Activated T-helper 1 cell treated with Interleukin-2 at 50 U/mL for 16 hours (primary cell): ENCODE measurements around the gene HCN2.

Source experiments
- DNase-seq: peaks from one replicate; pipeline ENCODE4 v3.0.0-alpha.2; 2020; ENCODE audit warnings: low read depth

HCN2 gene

DNA sequence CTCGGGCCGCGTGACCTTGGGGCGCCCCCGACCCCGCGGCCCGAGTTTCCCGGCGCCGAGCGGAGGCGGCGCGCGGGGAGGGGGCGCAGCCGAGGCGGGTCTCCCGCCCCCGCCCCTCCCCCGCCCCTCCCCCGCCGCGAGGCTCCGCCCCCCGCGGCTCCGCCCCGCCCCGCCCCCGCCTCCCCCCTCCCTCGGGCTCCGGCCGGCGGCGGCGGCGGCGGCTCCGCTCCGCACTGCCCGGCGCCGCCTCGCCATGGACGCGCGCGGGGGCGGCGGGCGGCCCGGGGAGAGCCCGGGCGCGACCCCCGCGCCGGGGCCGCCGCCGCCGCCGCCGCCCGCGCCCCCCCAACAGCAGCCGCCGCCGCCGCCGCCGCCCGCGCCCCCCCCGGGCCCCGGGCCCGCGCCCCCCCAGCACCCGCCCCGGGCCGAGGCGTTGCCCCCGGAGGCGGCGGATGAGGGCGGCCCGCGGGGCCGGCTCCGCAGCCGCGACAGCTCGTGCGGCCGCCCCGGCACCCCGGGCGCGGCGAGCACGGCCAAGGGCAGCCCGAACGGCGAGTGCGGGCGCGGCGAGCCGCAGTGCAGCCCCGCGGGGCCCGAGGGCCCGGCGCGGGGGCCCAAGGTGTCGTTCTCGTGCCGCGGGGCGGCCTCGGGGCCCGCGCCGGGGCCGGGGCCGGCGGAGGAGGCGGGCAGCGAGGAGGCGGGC is at the start of gene HCN2:
HCN2 (plus strand) TSS at position 189 of the 703 bp plus-strand sequence; CDS start at position 254, 65 bp downstream.
- DNase-seq = no peak

DNA sequence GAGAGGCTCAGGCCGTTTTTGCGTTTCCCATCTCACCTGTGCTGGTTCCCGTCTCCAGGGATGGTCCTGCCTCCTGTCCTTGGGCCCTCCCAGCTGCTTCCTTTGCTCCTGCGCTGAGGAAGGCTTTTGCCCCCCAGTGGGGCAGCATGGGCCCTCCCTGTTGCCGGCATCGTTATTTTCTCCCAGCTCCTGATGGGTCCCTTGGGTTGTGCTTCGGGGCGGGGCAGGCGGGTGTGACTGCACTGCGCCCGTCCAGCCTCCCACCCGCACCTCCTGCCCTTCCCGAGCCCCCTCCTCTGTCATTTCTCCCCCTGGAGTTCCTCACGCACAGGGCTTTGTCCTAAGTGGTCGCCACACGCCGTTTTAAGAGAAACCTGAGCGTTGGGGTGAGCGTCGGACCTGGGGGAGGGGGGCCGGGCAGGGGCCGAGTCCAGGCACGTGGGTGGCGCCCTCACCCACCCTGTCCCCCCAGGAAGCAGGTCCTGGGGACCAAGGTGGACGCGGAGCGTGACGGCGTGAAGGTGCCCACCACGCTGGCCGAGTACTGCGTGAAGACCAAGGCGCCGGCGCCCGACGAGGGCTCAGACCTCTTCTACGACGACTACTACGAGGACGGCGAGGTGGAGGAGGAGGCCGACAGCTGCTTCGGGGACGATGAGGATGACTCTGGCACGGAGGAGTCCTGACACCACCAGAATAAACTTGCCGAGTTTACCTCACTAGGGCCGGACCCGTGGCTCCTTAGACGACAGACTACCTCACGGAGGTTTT is 48.6 kb upstream of the HCN2 start:
- no peak for DNase-seq

DNA sequence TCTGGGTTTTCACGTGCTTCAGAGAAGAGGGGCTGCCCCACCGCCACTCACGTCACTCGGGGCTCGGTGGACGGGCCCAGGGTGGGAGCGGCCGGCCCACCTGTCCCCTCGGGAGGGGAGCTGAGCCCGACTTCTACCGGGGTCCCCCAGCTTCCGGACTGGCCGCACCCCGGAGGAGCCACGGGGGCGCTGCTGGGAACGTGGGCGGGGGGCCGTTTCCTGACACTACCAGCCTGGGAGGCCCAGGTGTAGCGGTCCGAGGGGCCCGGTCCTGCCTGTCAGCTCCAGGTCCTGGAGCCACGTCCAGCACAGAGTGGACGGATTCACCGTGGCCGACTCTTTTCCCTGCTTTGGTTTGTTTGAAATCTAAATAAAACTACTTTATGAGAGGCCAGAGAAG is 48.0 kb upstream of the HCN2 start:
- no peak for DNase-seq

DNA sequence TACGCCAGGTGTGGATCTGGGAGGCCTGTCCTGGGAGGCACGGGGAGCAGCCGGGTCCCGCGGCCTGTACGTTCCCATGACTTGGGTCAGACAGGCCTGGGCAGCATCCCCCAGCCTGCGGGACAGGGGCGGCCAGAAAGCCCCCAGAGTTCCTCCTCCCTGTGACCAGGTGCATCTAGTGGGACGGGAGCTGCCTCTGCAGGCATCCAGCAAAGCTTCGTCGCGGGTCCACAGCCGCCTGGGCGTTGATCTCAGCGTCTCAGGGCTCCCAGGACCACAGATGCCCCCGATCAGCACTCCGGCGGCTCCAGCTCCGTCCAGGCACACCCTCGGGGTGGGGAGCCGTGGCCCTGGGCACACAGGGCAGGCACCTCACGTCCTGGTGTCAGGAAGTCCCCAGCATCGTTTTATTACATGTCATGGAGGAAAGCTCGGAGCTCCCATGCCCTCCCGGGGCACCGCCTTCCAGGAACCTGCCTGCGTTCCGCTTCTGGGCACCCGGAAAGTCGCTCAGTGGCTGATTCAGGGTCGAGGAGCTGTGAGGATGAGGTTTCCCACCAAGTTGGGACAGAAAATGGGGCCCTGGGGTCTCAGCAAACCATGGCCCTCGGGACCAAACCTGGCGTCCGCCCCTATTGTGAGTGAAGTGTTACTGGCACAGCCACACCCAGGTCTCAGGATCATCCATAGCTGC is 47.4 kb upstream of the HCN2 start:
- no peak for DNase-seq

DNA sequence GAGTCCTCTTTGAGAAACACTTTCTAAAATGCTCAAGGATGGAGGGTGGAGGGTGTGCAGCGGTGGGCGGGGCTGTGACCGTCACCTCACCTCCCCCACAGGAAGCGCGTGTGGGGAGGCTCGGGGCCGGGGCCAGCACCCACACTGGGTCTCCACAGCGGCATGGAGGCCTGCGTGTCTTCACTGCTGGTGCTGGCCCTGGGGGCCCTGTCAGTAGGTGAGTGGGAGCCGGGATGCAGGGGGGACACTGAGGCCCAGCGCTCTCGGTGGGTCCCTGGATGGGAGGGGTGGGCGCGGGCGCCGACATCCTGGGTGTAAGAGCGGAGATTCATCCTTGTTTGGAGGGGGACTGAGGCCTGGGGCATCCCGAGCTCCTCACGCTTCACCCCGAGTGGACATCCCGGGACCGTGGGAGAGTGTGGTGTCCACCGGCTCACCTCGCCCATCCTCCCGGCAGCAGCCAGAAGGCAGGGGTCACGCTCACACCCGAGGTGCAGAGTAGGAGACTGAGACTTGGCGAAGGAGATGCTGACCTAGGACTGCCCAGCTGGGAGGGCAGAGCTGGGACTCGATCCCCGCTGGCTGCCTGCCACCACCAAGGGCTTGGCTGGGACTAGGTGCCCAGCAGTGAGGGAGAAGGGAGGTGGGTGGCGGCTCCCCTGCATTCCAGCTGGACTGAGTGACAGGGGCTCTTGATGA is 45.6 kb upstream of the HCN2 start, which contains the start of gene GZMM:
GZMM (plus strand) TSS at position 144 of the 699 bp plus-strand sequence; CDS start at position 163, 19 bp downstream.
- DNase-seq = peak; percentile 70

DNA sequence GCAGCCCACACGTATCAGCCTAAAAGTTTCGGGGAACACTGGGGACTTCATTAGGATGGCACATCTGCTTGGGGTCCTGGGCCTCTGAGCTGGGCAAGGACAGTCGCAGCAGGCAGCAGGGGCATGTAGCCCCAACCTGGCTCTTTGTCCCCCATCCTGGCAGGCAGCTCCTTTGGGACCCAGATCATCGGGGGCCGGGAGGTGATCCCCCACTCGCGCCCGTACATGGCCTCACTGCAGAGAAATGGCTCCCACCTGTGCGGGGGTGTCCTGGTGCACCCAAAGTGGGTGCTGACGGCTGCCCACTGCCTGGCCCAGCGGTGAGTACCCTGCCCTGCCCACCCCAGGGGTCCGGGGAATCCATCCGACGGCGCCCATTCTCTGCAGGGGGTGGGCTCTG is 42.6 kb upstream of the HCN2 start:
- DNase-seq = no peak

DNA sequence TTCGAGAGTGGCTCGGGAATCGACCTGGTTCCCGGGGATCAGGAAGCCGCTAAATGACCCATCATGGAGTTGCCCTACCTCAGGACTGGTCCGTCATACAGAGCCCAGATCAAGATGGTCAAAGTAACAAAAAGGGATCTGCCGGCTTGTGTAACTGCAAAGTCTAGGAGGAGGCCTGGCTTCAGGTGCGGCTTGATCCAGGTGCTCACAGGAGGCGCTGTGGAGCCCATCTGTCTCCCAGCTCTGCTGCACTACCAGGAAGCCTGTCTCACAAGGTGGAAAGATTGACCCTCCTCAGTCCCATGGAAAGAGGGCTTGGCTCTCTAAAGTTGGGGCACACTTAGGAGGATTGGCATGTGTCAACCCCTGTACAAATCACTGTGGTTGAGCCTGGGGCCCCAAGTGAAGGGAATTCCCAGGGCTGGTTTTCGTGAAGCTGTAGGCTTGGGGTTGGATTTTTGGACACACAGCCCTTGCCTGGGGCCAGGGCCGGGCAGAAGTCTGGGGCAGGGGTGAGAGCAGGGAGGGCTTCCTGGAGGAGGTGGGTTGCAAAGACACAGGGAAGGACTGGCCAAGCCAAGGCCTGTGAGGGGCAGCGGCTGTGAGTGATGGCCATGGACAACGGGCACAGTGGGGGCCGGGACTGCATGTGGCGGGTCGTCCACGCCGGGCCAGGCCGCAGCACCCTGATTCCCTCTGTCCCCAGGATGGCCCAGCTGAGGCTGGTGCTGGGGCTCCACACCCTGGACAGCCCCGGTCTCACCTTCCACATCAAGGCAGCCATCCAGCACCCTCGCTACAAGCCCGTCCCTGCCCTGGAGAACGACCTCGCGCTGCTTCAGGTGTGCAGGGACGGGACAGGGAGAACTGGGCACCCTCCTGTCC is 41.6 kb upstream of the HCN2 start:
- DNase-seq = no peak

DNA sequence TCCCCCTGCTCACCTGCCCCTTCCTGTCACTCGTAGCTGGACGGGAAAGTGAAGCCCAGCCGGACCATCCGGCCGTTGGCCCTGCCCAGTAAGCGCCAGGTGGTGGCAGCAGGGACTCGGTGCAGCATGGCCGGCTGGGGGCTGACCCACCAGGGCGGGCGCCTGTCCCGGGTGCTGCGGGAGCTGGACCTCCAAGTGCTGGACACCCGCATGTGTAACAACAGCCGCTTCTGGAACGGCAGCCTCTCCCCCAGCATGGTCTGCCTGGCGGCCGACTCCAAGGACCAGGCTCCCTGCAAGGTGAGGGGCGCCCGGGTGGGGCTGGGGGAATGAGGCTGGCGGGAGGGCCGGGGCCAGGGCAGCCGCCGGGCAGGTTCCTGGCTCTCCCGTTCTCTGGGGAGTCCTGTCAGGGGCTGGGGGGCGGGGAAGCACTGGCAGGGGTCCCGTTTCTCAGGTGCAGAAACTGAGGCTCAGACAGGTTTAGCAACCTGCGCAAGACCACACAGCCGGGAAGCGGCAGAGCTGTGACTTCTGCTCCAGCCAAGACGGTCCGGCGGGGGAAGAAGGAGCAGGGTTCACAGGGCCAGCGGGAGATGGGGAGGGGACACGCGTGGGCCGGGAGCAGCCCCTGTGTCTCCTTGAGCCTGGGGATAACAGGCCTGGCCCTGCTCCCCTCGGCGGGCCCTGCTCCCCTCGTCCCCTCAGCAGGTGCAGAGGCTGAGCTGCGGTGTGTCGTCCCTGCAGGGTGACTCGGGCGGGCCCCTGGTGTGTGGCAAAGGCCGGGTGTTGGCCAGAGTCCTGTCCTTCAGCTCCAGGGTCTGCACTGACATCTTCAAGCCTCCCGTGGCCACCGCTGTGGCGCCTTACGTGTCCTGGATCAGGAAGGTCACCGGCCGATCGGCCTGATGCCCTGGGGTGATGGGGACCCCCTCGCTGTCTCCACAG is 40.5 kb upstream of the HCN2 start:
- no peak for DNase-seq

DNA sequence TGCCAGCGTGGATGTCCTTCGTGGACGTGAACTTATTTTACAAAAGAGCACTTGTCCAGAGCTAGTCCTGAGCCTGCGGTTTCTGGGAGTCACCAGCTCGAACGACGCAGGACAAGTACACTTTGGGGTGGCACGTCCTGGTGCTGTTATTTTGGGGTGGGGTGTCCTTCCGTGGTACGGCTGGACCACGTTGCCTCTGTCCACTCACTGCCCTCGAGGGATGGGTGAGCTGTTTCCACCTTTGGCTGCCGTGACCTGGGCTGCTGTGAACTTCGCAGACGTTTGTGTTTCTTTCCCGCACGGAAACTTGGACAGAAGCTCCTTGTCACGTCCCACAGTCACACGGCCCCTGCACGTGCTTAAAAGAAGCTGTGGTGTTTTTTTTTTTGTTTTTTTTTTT is 34.9 kb upstream of the HCN2 start:
- DNase-seq = no peak

DNA sequence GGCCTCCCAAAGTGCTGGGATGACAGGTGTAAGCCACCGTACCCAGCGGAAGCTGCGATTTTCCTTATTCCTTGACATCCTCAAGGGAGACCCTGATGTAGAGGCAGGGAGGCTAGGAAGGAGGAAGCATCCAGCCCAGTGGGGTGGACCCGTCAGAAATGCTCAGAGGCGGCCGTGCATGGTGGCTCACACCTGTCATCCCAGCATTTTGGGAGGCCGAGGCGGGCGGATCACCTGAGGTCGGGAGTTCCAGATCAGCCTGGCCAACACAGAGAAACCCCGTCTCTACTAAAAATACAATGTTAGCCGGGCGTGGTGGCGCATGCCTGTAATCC is 34.2 kb upstream of the HCN2 start:
- DNase-seq = no peak

DNA sequence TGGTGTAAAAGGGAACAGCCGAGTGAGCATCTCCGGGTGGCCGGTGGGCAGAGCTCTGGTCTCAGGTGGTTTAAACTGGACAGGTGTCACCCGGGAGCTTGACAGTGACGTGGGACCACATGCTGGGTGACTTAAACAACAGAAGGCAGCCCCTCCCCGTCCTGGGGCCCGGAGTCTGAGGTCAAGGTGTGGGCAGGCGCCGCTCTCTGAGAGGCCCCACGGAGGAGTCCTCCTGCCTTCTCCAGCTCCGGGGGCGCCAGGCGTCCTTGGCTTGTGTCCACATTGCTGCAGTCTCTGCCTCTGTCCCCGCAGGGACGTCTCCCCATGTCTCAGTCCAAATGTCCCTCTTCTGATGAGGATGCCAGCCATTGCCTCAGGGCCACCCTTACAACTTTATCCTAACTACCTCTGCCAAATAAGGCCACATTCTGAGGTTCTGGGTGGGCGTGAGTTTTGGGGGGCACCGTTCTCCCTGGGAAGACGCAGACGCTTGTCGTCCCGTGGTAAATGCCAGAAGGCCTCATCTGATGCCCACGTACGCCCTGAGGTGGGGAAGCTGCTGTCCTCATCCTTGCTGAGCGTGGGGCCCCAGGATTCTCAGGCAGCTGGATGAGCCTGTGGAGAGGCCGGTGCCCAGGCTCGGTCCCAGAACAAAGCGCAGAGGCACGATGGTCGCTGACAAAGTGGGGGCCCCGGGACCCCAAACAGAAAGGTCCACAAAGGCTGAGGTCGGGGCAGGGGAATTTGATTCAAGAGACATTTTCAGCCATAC is 32.9 kb upstream of the HCN2 start:
- no peak for DNase-seq

DNA sequence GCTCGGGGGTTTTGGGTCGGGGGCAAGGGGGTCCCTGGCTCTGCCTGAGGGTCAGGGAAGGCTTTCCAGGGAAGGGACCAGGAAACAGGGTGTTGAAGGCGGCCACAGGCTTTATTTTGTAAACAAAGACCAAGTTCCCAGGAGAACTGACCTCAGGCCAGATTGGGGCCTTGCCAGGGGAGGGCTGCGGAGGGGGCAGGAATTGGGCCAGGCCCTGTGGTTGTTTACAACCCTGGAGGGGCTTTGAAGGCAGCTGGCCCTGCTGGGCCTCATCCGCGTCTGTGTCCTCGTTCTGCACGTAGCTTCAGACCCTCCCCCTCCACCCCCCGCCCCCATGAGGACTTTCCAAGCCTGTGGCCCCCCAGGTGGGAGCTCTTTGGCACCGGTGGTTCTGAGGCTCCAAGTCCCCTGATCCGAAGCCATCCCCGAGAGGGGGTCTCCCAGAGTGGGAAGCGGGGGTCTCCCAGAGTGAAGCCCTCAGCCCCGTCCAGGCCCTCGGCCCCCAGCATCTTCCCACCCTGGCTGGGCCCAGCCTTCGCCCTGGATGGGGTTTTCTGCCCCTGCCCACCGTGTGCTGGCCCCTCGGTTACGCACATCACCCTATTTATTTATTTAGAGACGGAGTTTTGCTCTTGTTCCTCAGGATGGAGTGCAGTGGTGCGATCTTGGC is 30.8 kb upstream of the HCN2 start:
- DNase-seq = no peak

DNA sequence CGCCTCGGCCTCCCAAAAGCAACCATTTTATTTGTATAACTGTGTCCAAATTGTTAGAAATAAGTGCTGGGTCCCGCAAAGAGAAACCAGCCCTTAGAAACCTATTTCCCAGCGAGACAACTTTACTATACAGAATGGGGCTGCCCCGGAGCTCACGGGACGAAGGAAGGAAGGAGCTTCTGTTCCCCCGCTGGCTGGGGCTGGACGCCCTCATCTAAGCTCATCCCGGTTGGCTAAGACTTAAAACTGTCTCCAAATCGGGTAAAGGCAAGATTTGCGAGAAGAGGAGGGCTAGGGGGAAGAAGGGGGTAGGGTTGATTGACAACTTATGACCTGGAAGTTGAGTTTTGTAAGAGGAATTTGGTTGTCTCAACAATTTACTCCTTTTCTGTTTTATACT is 29.6 kb upstream of the HCN2 start:
- no peak for DNase-seq

DNA sequence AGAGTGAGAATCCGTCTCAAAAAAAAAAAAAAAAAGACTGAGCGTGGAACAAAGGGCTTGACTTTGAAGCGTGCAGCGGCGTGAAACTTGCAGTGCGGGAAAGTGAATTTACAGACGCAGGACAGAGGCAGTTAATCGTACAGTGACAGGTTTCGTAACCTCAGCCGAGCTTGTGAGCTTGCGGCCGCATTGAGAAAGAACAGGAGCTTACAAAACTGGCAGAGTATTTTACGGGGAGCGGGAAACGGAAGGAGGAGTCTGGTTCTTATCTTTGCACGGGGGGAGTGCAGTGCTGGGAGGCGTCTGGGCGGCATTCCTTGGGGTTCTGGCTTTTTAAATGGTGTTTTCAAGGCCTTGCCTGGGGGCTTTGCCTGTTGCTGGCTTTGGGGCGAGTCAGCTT is 23.3 kb upstream of the HCN2 start:
- no peak for DNase-seq

DNA sequence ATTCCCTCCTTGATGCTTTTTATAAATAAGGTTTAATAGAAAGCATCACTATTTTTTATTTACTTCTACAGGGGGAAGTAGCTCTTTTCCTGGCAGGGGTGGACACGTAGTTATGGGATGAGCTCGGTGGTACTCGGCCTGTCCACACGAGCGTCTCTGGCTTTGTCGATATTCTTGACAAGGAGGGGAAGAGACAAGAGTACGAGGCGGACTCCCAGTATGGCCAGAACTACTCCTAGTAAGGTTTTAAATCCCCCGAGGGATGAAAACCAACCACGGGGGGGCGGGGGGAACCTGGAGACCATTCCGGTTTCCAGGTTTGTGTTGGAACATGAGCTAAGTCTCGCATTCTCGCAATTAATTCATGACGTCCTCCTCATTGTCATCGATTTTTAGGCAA is 22.8 kb upstream of the HCN2 start:
- DNase-seq = no peak

DNA sequence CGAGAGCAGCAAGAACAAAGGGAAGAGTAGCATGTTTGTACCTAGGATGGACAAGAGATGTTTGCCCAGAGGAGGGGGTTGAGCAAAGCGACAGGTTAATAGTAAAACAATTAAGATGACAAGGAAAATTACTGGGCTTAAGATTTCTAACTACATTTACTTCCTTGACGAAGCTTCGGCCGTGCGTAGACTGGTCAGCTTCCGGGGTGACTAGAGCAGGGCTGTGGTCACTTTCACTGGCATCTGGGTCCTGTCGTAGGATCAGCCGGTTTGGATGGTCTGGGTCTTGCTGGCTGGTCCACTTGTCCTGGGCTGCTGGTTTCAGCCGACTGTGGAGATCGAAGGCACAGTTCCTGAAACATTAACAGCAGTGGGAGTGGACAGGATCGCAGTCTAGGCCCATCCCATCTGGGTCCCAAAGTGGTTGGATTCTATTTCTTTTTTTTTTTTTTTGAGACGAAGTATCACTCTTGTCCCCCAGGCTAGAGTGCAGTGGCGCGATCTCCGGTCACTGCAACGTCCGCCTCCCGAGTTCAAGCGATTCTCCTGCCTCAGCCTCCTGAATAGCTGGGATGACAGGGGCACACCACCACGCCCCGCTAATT is 22.3 kb upstream of the HCN2 start:
- DNase-seq = no peak

DNA sequence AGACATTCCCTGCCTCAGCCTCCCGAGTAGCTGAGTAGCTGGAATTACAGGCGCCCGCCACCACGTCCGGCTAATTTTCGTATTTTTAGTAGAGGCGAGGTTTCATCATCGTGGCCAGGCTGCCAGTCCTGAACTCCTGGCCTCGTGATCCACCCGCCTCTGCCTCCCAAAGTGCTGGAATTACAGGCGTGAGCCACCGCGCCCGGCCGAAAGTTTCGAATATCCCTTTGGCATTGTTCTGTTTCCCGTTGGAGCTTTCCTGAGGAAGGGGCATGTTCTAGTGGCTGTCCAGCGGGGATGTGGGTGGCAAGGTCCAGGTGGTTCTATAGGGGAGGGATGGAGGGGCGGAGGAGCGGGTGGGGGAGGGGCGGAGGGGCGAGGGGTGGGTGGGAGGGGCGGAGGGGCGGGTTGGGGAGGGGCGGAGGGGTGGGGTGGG is 19.4 kb upstream of the HCN2 start:
- no peak for DNase-seq

DNA sequence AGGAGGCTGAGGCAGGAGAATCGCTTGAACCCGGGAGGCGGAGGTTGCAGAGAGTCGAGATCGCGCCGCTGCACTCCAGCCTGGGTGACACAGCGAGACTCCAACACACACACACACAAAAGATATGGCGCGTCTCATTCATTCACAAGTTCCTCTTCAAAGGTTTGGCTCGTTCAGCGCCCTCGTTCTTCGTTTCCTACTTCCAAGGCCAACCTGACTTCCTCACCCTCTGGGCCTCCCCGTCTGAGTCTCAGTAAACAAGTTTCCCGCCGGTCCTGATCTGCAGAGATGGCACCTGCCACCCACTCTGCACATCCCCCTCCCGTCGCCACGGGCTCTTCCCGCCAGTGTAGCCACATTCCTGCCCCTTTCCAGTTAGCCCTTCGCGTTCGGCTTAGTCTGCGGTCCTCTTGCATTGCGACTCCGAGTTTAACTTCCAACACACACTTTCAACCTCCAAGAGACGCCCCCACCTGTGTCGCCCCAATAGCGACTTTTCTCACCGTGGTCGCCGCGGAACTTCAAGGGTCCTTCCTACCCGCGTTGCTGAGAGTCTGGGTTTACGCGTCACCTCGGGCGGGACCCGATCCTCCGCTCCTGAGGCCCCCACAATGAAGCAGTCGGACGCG is 18.6 kb upstream of the HCN2 start:
- peak; percentile 29 for DNase-seq
